Heart right ventricle (tissue), 16 donors: ENCODE data around the gene SGO2. TPM values are rescaled to one million over a fixed set of nuclear protein-coding genes. Genes with fewer than 3 reads are reported as not detected.

ENCODE experiments used
- ATAC-seq, 8 donors: fragments of 200-7000 bp; cut with Tn5 transposase; one replicate each; pipeline ENCODE4 v1.9.1; 2020; ENCODE audit warnings: mild to moderate bottlenecking in 8 of 8, moderate library complexity in 8 of 8, moderate number of reproducible peaks in 1 of 8
- DNase-seq, 2 donors: peaks; one replicate each; pipeline ENCODE4 v3.0.0-alpha.2; 2020
- H3K27ac ChIP-seq, 10 donors: fragments of 200-600 bp; sonication (generic) in 2 of 10; one replicate each; pipeline versions ENCODE4 v1.5.0 to v1.8.0; 2020 to 2022; ENCODE audit warnings: mild to moderate bottlenecking in 3 of 10
- H3K27me3 ChIP-seq, 7 donors: fragments of 200-600 bp; one replicate each; pipeline ENCODE4 v1.8.0; 2021 to 2022; ENCODE audit warnings: mild to moderate bottlenecking in 2 of 7
- H3K36me3 ChIP-seq, 9 donors: fragments of 200-600 bp; sonication (generic) in 1 of 9; one replicate each; pipeline versions ENCODE4 v1.5.0 to v1.8.0; 2020 to 2022; ENCODE audit warnings: mild to moderate bottlenecking in 2 of 9
- H3K4me1 ChIP-seq, 9 donors: fragments of 200-600 bp; sonication (generic) in 1 of 9; one replicate each; pipeline versions ENCODE4 v1.5.0 to v1.8.0; 2020 to 2022; ENCODE audit warnings: mild to moderate bottlenecking in 4 of 9
- H3K4me3 ChIP-seq, 10 donors: fragments of 200-600 bp; sonication (generic) in 2 of 10; one replicate each; pipeline versions ENCODE4 v1.5.0 to v1.8.0; 2020 to 2022; ENCODE audit warnings: mild to moderate bottlenecking in 7 of 10, moderate library complexity in 2 of 10
- H3K9me3 ChIP-seq, 11 donors: fragments of 200-600 bp in 10 of 11; sonication (generic) in 2 of 11; one replicate each; pipeline versions ENCODE4 v1.5.0 to v1.8.0; 2013 to 2022; ENCODE audit warnings: mild to moderate bottlenecking in 2 of 11, control low read depth in 1 of 11, moderate library complexity in 1 of 11
- WGBS, 2 donors: extraction: QIAGEN DNeasy Blood & Tissue Kit; methylation state at CpG; one replicate each; pipeline ENCODE4 v1.1.7; 2013; ENCODE audit warnings: inconsistent platforms in 1 of 2; 5-methylcytosine and 5-hydroxymethylcytosine counted together
- intact Hi-C, 10 donors: fragments of 100-400 bp; cut with DNase I; formaldehyde crosslinking; loops; one replicate each; pipeline versions ENCODE4 v1.11.1 to v1.14.2; 2022
- polyA plus RNA-seq, 2 donors: library from polyadenylated mRNA; stranded (reverse); fragments of 200-250 nt; gene quantifications; one replicate each; pipeline ENCODE4 v1.2.3, GENCODE V29; 2013
- total RNA-seq, 10 donors: library from RNA; stranded (reverse); fragmentation: NEBNext Ultra II Directional in 3 of 10; extraction: Animal tissue kit (Norgen Biotek cat#: 25700) in 3 of 10; gene quantifications; one replicate each; pipeline versions ENCODE4 v1.2.1 to v1.2.4, GENCODE V29; 2021 to 2023
- TF ChIP-seq, protein P1 (sequence below), 9 donors: fragments of 200-600 bp; sonication (generic) in 2 of 9; IDR thresholded peaks; one replicate each; pipeline versions ENCODE4 v1.5.0 to v1.8.0; 2021 to 2022; ENCODE audit warnings: antibody characterized with exemption in 9 of 9, mild to moderate bottlenecking in 5 of 9, moderate library complexity in 1 of 9
- donor health status: Arrhythmogenic right ventricular cardiomyopathy.
- donor health status: ischemic (EF 13 %, LVEDD 7.1; RV severe dilation, severe dysfunction).
- donor health status: healthy with polysubstance abuse.
- donor health status: DM: no; HTN: yes; CAD: no.
- donor health status: DM: no; HTN: no; CAD: no.
- donor health status: ischemic (EF 25% LVEDD 6.9; RV normal size, moderate dysfunction).
- donor health status: ischemic (EF 25% LVEDD 5.7; RV mildly dilated, moderate dysfunction).
- donor health status: healthy.
- donor health status: DM: yes; HTN: yes; CAD: no.
- donor health status: Ischemic cardiomyopathy.
- donor health status: ischemic (EF 35%, LVEDD 5.7; RV mildly dilated, moderate dysfunction).
- donor health status: nonischemic (EF 11% LVEDD 7.7; RV severe dilation, severe dysfunction).
- donor health status: DM: yes; HTN: yes; CAD: no.
- donor health status: PGD.
- donor health status: ischemic (EF 29% LVEDD 5.4; RV normal size, mild dysfunction).
- donor health status: nonischemic (EF 23%, LVEDD 6.1; RV moderate dilation, normal function).

SGO2 gene
- total and polyA plus RNA-seq, 12 donors: 0.59 to 2.9 (median 1.1) TPM

DNA sequence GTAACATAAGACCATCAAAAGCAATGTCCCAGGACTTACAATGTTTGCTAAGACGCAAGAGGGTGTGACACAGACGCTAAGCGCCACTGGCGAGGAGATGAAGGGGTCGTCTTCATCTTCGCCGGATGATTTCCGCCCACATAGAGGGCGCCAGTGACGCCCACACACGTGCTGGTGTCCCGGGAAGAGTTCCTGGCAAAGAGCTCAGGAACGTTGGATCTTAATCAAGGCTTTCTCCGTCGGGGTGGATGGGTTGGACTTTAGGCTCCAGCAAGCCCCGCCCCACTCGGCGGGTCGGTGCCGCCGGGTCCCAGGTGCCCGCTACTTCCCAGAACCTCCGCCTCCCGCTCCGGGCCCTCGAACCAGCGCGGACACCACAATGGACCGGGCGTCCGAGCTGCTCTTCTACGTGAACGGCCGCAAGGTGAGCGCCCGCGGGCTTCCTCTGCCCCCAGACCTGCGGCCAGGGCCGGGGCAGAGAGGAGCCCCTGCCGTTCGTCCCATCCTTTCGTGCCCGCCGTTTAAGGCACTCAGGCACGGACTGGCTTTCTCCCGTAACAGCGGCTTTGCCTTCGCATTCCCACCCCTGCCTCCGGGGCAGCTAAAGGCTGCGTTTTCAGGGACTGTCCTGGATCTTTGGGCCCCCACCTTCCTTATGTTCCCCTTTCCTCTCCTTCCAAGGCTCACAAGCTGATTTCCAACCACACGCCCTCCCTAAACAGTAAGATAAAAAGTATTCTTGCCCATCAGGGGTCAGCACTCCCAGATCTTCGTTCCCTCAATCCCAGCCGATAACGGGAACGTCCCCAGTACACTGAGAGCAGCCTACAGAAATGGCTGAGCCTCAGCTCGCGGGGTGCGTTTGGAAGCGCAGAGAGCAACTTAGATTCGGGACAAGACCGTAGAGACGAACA is 60.0 kb downstream of the SGO2 start, which contains the start of gene AOX1:
AOX1 (plus strand) TSS at position 285 of the 914 bp plus-strand sequence; CDS start at position 380, 95 bp downstream.
- WGBS, 2 donors: 2 to 3% methylated on average over 62 of the region's 62 CpGs
- H3K36me3 ChIP-seq: no peaks in the 10 kb centered on the region
- TF ChIP-seq, protein P1, sequence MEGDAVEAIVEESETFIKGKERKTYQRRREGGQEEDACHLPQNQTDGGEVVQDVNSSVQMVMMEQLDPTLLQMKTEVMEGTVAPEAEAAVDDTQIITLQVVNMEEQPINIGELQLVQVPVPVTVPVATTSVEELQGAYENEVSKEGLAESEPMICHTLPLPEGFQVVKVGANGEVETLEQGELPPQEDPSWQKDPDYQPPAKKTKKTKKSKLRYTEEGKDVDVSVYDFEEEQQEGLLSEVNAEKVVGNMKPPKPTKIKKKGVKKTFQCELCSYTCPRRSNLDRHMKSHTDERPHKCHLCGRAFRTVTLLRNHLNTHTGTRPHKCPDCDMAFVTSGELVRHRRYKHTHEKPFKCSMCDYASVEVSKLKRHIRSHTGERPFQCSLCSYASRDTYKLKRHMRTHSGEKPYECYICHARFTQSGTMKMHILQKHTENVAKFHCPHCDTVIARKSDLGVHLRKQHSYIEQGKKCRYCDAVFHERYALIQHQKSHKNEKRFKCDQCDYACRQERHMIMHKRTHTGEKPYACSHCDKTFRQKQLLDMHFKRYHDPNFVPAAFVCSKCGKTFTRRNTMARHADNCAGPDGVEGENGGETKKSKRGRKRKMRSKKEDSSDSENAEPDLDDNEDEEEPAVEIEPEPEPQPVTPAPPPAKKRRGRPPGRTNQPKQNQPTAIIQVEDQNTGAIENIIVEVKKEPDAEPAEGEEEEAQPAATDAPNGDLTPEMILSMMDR (IDR thresholded peaks at IDR 0.05): peak in 1 of 9 donors; percentile 6
- H3K4me1 ChIP-seq: peaks cover 0 to 14% (median 7%) of the 10 kb centered on the region in 9 donors
- peak within 1 kb of the TSS in 7 of 10 donors; percentile 18 to 71 (median 33) for H3K27ac ChIP-seq
- DNase-seq (peak in 1 of 2 donors; percentile 46), ATAC-seq (peak; percentile 51 to 78 (median 71))
- H3K27me3 ChIP-seq: peaks cover 0 to 5% (median 0%) of the 10 kb centered on the region in 7 donors
- intact Hi-C loops: loop anchor here in 2 of 10 donors (10.0 kb wide), 2 partner anchors 109 to 119 kb away; no protein-coding TSS in a partner anchor
- H3K9me3 ChIP-seq: no peaks in the 10 kb centered on the region
- H3K4me3 ChIP-seq: peak within 1 kb of the TSS; percentile 16 to 71 (median 58)

GRCh38 chr2:200586644-200586975 is 60.6 kb downstream of the SGO2 start:
- H3K27me3 ChIP-seq: peaks cover 0 to 8% (median 0%) of the 10 kb centered on the region in 7 donors
- 60 to 63% methylated on average over 9 of the region's 9 CpGs for WGBS, 2 donors
- peak overlapping the region in 3 of 10 donors; percentile 18 to 71 (median 41) for H3K27ac ChIP-seq
- H3K9me3 ChIP-seq: no peaks in the 10 kb centered on the region
- TF ChIP-seq, protein P1 (IDR thresholded peaks at IDR 0.05): no peak
- H3K36me3 ChIP-seq: no peaks in the 10 kb centered on the region
- intact Hi-C loops: loop anchor here in 2 of 10 donors (10.0 kb wide), 2 partner anchors 108 to 118 kb away; no protein-coding TSS in a partner anchor
- H3K4me1 ChIP-seq: peaks cover 0 to 14% (median 7%) of the 10 kb centered on the region in 9 donors
- ATAC-seq (peak in 6 of 8 donors; percentile 21 to 39 (median 27)), DNase-seq (no peak)
- peak overlapping the region in 8 of 10 donors; percentile 49 to 71 (median 60) for H3K4me3 ChIP-seq

DNA sequence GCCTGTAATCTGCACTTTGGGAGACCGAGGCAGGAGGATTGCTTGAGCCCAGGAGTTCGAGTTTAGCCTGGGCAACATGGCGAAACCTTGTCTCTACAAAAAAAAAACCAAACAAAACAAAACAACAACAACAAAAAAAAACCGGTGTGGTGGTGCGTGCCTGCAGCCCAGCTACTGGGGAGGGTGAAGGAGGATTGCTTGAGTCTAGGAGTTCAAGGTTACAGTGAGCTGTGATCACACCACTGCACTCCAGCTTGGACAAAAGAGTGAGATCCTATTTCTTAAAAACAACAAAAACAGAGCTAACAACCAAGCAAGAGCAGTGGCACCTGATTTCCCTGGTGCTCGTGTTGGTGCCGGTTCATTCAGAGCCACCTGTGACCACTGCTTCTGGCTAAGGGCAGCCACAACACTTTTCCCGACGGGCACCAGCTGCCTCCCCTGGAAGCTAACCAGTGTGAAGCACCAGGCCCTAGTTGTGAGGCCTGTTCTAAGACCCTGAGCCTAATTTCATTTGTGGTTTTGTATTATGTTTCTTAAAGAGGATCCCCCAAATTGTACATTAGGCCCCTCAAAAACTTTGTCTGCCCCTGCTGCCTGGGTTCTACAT is 61.1 kb downstream of the SGO2 start:
- no peak for DNase-seq
- H3K27ac ChIP-seq: peak overlapping the region in 1 of 10 donors; percentile 41
- TF ChIP-seq, protein P1 (IDR thresholded peaks at IDR 0.05): no peak
- intact Hi-C loops: loop anchor here in 2 of 10 donors (10.0 kb wide), 2 partner anchors 108 to 118 kb away; no protein-coding TSS in a partner anchor
- no peak overlapping the region for H3K4me3 ChIP-seq
- no peak for ATAC-seq
- WGBS, 2 donors: 91 to 93% methylated on average over 9 of the region's 9 CpGs
- peaks cover 0 to 9% (median 0%) of the 10 kb centered on the region in 7 donors for H3K27me3 ChIP-seq
- H3K36me3 ChIP-seq: no peaks in the 10 kb centered on the region
- peaks cover 0 to 14% (median 7%) of the 10 kb centered on the region in 9 donors for H3K4me1 ChIP-seq
- no peaks in the 10 kb centered on the region for H3K9me3 ChIP-seq
